ENCODE measurements around the gene GRB14.

- TF ChIP-seq CTCF (IDR thresholded peaks at IDR 0.05 in 8 of 11, conservative IDR thresholded peaks at IDR 0.05 in 3 of 11) (no peak), POLR2AphosphoS5 (IDR thresholded peaks at IDR 0.05) (no peak), POLR2A (IDR thresholded peaks at IDR 0.05) (no peak)
These were observed 85.8 kb downstream of the GRB14 start for GRCh38 chr2:164535280-164536025.

Data from spleen (tissue), 7 donors.